PC-9 (cell line): ENCODE results near the gene SEC16A. TPM values are rescaled to one million over a fixed set of nuclear protein-coding genes. Genes with fewer than 3 reads are reported as not detected.

ENCODE experiments used
- BruUV-seq: library from RNA; stranded (reverse); fragments of 400-500 nt; replicated peaks from 2 replicates; lab custom pipeline; 2021; lab: Mats Ljungman, UMichigan
- CTCF ChIA-PET: fragments of 300-600 bp; sonication (Branson Sonifier 250); formaldehyde crosslinking; loops from one replicate; lab custom pipeline; 2022; ENCODE audit warnings: antibody characterized with exemption; lab: Charles Lee
- POLR2A ChIA-PET: fragments of 300-600 bp; sonication (Branson Sonifier 250); formaldehyde crosslinking; loops from one replicate; lab custom pipeline; 2022; ENCODE audit warnings: antibody characterized with exemption; ENCODE audit not compliant: unreplicated experiment; lab: Charles Lee
- DNase-seq, 2 experiments: peaks; one replicate each; pipeline versions ENCODE4 v3.0.0 to v3.0.0-alpha.2; 2015 to 2022; ENCODE audit warnings: mixed read lengths in 1 of 2
- H2AFZ ChIP-seq: fragments of 200-600 bp; sonication (generic); 2 replicates; pipeline ENCODE4 v1.8.1; 2017; ENCODE audit warnings: antibody characterized with exemption
- H3F3A ChIP-seq: fragments of 200-600 bp; sonication (generic); 2 replicates; pipeline ENCODE4 v1.8.1; 2017; ENCODE audit warnings: antibody characterized with exemption, mild to moderate bottlenecking, low read depth; ENCODE audit not compliant: insufficient read depth
- H3K27ac ChIP-seq: fragments of 200-600 bp; sonication (generic); 2 replicates; pipeline ENCODE4 v1.6.1; 2016; ENCODE audit warnings: mixed run types
- H3K27me3 ChIP-seq: fragments of 200-600 bp; sonication (generic); 2 replicates; pipeline ENCODE4 v1.6.1; 2016; ENCODE audit warnings: low read depth, mixed run types; ENCODE audit not compliant: insufficient read depth
- H3K36me3 ChIP-seq: fragments of 200-600 bp; sonication (generic); 2 replicates; pipeline ENCODE4 v1.6.1; 2016; ENCODE audit warnings: low read depth, mixed run types
- H3K4me1 ChIP-seq: fragments of 200-600 bp; sonication (generic); replicated peaks from 2 replicates; pipeline ENCODE4 v1.6.1; 2016; ENCODE audit warnings: mixed run types; ENCODE audit not compliant: insufficient read depth
- H3K4me2 ChIP-seq: fragments of 200-600 bp; sonication (generic); 2 replicates; pipeline ENCODE4 v1.6.1; 2017; ENCODE audit warnings: mixed run types
- H3K4me3 ChIP-seq: fragments of 200-600 bp; sonication (generic); 2 replicates; pipeline ENCODE4 v1.6.1; 2016; ENCODE audit warnings: mixed run types
- H3K79me2 ChIP-seq: fragments of 200-600 bp; sonication (generic); 2 replicates; pipeline ENCODE4 v1.6.1; 2017; ENCODE audit warnings: low read depth, mixed run types
- H3K9me2 ChIP-seq: fragments of 200-600 bp; sonication (generic); 2 replicates; pipeline ENCODE4 v1.8.1; 2017; ENCODE audit warnings: mild to moderate bottlenecking; ENCODE audit not compliant: insufficient read depth
- H3K9me3 ChIP-seq: fragments of 200-600 bp; sonication (generic); 2 replicates; pipeline ENCODE4 v1.8.1; 2016; ENCODE audit warnings: low read depth; ENCODE audit not compliant: insufficient read depth
- H4K20me1 ChIP-seq: fragments of 200-600 bp; sonication (generic); 2 replicates; pipeline ENCODE4 v1.8.1; 2017; ENCODE audit not compliant: insufficient read depth
- CTCF ChIP-seq: fragments of 200-600 bp; sonication (generic); conservative IDR thresholded peaks from 2 replicates; pipeline ENCODE4 v1.6.1; 2017; ENCODE audit warnings: mixed run types, antibody characterized with exemption, mild to moderate bottlenecking, moderate library complexity
- EZH2 ChIP-seq: fragments of 200-600 bp; sonication (generic); IDR thresholded peaks from 2 replicates; pipeline ENCODE4 v1.8.0; 2017; ENCODE audit warnings: antibody characterized with exemption, low read depth
- intact Hi-C: fragments of 100-400 bp; cut with micrococcal nuclease; formaldehyde crosslinking; loops from one replicate; pipeline ENCODE4 v1.10.0; 2022; ENCODE audit not compliant: unreplicated experiment
- total RNA-seq: library from RNA; stranded (reverse); gene quantifications from 2 replicates; pipeline ENCODE4 v1.2.3, GENCODE V29; 2021

The SEC16A gene
- total RNA-seq, 1 experiment from 2014 or later: 81.8 TPM

- H2AFZ ChIP-seq: no peak overlapping the region
- POLR2A ChIA-PET: no interaction called here
- H3K79me2 ChIP-seq: peaks cover 63% of the 10 kb centered on the region
- no peak for DNase-seq
- H4K20me1 ChIP-seq: peaks cover 98% of the 10 kb centered on the region
- H3K4me1 ChIP-seq: peaks cover 4% of the 10 kb centered on the region; the same call in 1 of the 2 replicates
- CTCF ChIA-PET: no interaction called here
- peaks cover 25% of the 10 kb centered on the region; the same call in 1 of the 2 replicates for H3K36me3 ChIP-seq
- intact Hi-C loops: no loop called here
- H3K4me3 ChIP-seq: no peak overlapping the region
- no peaks in the 10 kb centered on the region for H3K9me3 ChIP-seq
- no peaks in the 10 kb centered on the region for H3K27me3 ChIP-seq
- no peaks in the 10 kb centered on the region for H3K9me2 ChIP-seq
- H3F3A ChIP-seq: peaks cover 13% of the 10 kb centered on the region; the same call in 1 of the 2 replicates
- H3K4me2 ChIP-seq: no peak overlapping the region
- TF ChIP-seq CTCF (no peak), EZH2 (no peak)
- no TSS peak for BruUV-seq
- no peak overlapping the region for H3K27ac ChIP-seq
Measured at GRCh38 chr9:136476369-136477150, 6.3 kb downstream of the SEC16A start.

- Histone ChIP-seq H3K79me2 (peaks cover 58% of the 10 kb centered on the region), H3K4me1 (no peaks in the 10 kb centered on the region), H3K9me3 (no peaks in the 10 kb centered on the region), H3K27me3 (no peaks in the 10 kb centered on the region), H3K4me3 (no peak overlapping the region), H2AFZ (no peak overlapping the region), H3K36me3 (peaks cover 29% of the 10 kb centered on the region; the same call in 1 of the 2 replicates), H3K27ac (no peak overlapping the region), H4K20me1 (peaks cover 98% of the 10 kb centered on the region), H3K9me2 (no peaks in the 10 kb centered on the region), H3F3A (peaks cover 6% of the 10 kb centered on the region; the same call in 1 of the 2 replicates), H3K4me2 (no peak overlapping the region)
- intact Hi-C loops: no loop called here
- no peak for TF ChIP-seq CTCF
- TF ChIP-seq EZH2: no peak
- no peak for DNase-seq
- ChIA-PET CTCF (no interaction called here), POLR2A (no interaction called here)
- no TSS peak for BruUV-seq
Measured at GRCh38 chr9:136474974-136475865, 7.6 kb downstream of the SEC16A start.

- TF ChIP-seq CTCF (no peak), EZH2 (no peak)
- no peaks in the 10 kb centered on the region for H3K27me3 ChIP-seq
- H3K79me2 ChIP-seq: peaks cover 50% of the 10 kb centered on the region
- H3K27ac ChIP-seq: no peak overlapping the region
- peaks cover 98% of the 10 kb centered on the region for H4K20me1 ChIP-seq
- BruUV-seq: no TSS peak
- POLR2A ChIA-PET: interaction anchor here (0.5 kb wide), 1 partner anchor 877 kb away, joined by 4 read pairs; no protein-coding TSS in a partner anchor
- peaks cover 26% of the 10 kb centered on the region; the same call in 1 of the 2 replicates for H3K36me3 ChIP-seq
- no peaks in the 10 kb centered on the region for H3K9me3 ChIP-seq
- H3K4me2 ChIP-seq: no peak overlapping the region
- H3K4me1 ChIP-seq: no peaks in the 10 kb centered on the region
- no peak for DNase-seq
- H3K9me2 ChIP-seq: no peaks in the 10 kb centered on the region
- CTCF ChIA-PET: no interaction called here
- H3F3A ChIP-seq: 0 out of 2 replicates have a peak, but pooled peaks cover 4% of the 10 kb centered on the region
- H2AFZ ChIP-seq: no peak overlapping the region
- H3K4me3 ChIP-seq: no peak overlapping the region
- intact Hi-C loops: no loop called here
Measured at GRCh38 chr9:136474021-136474640, 8.7 kb downstream of the SEC16A start.
